ENCODE measurements around the gene TRAK2. TPM values are rescaled to one million over a fixed set of nuclear protein-coding genes. Genes with fewer than 3 reads are reported as not detected.

Gene TRAK2
- total and polyA plus RNA-seq, 2 experiments from 2014 or later, result 9.6 to 10.2 TPM

DNA sequence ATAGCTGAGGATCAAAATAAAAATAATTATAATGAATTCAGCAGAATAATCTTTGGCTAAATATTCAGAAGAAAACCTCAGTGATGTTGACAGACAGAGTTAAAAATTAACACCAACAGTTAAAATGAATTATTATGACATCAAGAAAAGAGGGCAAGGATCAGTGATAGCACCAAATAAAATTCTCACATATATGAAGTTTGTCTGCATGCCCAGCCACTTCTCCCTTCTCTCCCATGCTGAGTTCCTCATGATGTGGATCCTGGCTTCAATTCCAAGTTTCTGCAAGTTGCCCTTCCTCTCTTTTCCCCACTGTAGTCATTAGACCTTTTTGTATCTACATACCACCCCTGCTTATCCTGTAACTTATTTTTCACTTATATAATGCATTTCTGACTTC is 7.1 kb upstream of the TRAK2 start:
- Histone ChIP-seq H3K9me3 (ENCODE audit: low read depth) (no peaks in the 10 kb centered on the region), H3K27me3 (no peaks in the 10 kb centered on the region), H3K27ac (no peak overlapping the region), H3K4me3 (no peak overlapping the region), H3K36me3 (peaks cover 15% of the 10 kb centered on the region), H3K4me1 (ENCODE audit: low read depth) (peaks cover 5% of the 10 kb centered on the region)
- DNase-seq (ENCODE audit: low read depth in 1 of 2, low spot score in 1 of 2), result no peak
- TF ChIP-seq, protein P1, sequence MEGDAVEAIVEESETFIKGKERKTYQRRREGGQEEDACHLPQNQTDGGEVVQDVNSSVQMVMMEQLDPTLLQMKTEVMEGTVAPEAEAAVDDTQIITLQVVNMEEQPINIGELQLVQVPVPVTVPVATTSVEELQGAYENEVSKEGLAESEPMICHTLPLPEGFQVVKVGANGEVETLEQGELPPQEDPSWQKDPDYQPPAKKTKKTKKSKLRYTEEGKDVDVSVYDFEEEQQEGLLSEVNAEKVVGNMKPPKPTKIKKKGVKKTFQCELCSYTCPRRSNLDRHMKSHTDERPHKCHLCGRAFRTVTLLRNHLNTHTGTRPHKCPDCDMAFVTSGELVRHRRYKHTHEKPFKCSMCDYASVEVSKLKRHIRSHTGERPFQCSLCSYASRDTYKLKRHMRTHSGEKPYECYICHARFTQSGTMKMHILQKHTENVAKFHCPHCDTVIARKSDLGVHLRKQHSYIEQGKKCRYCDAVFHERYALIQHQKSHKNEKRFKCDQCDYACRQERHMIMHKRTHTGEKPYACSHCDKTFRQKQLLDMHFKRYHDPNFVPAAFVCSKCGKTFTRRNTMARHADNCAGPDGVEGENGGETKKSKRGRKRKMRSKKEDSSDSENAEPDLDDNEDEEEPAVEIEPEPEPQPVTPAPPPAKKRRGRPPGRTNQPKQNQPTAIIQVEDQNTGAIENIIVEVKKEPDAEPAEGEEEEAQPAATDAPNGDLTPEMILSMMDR (IDR thresholded peaks at IDR 0.05; ENCODE audit: low read depth, low read length), result no peak

DNA sequence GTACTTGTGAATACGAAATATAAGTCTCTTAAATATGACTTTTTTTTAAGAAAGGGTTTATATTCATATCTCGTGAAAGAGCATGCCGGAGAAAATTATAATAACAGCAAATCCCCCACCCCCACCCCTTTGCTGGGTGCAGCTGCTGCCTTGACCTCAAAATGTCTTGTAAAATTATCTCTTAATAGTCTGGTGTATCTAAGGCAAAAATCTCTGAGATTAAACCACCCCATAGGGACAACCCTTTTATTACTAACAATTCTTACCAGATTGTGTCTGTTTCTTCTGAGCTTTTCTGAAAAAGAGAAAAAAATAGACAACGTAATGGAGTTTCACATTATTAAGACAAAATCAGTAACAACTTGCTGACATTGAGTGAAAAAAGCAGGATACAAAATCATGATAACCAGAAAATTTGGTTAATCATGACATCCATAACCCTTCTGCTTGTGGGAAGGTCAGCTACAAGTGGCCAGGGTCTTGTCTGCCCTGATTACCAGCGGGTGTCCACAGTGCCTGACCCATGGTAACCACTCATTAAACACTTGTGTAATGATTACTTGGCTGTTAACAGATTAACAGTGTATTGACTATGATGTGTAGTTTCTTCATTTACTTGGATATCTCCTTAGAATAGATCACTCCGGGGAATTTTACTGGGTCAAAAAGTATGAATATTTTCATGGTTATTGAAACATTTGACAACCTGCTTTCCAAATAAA is 1.8 kb upstream of the TRAK2 start:
- no peak for DNase-seq (ENCODE audit: low read depth in 1 of 2, low spot score in 1 of 2)
- Histone ChIP-seq H3K36me3 (no peaks in the 10 kb centered on the region), H3K4me3 (peak overlapping the region; percentile 96), H3K27me3 (no peaks in the 10 kb centered on the region), H3K27ac (no peak overlapping the region), H3K9me3 (ENCODE audit: low read depth) (no peaks in the 10 kb centered on the region), H3K4me1 (ENCODE audit: low read depth) (peaks cover 19% of the 10 kb centered on the region)
- TF ChIP-seq, protein P1 (IDR thresholded peaks at IDR 0.05; ENCODE audit: low read depth, low read length), result no peak

DNA sequence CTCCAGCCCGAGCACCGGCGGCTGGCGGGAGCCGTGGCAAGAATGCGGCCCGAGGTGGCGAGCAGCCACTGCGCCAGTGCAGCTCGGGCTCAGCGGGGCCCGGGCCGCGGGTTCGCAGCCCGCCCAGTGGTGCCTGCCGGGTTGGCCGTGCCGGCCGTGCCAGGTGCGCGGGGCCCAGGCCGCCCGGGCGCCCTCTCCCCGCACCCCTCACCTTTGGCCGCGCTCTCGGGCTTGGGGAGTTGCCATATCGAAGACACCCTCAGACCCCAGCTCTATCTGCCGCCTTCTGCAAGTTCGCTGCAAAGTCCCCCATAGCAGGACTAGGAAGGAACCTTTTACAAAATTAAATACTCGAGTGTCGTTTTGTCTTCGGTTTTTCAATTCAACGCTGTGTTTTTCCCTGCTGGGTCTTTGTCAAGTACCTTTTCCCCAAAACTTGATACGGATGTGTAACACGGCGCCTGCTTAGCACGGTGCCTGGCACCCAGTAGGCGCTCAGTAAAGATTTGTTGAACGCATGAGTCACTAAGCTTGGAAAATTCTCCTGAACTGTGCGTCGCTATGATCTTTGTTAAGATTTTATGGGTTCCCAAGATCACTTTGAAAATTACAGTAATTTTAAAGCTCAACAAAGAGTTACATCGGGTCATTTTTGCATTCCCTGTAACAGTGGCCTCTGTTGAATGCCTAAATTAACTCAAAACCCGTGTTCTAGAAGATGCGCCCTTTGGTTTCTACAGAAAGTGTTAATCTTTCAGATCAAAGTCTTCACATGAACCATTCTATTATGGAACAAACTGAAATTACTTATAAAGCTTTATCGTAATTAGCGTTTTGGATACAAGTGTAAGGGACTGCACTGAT is 1.0 kb upstream of the TRAK2 start:
- Histone ChIP-seq H3K9me3 (ENCODE audit: low read depth) (no peaks in the 10 kb centered on the region), H3K27me3 (no peaks in the 10 kb centered on the region), H3K27ac (peak overlapping the region; percentile 84), H3K4me3 (peak overlapping the region; percentile 96), H3K36me3 (no peaks in the 10 kb centered on the region), H3K4me1 (ENCODE audit: low read depth) (peaks cover 19% of the 10 kb centered on the region)
- TF ChIP-seq, protein P1 (IDR thresholded peaks at IDR 0.05; ENCODE audit: low read depth, low read length), result no peak
- DNase-seq (ENCODE audit: low read depth in 1 of 2, low spot score in 1 of 2), result peak in 1 of 2 donors; percentile 19

DNA sequence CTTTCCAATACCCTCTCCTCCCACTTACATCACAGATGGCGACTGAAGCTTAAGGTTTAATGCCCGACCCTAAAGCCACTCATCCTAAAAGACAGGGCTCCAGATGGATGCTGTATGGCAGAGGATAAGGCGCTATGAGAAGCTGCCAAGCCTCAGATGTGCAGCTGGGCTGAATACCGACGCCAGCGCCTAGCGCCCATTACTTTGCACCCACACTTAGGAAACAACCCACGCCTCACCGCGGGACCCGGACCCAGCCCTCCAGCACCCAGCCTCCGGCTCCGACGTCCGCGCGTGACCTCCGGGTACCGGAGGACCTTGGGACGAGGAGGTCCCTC is 335 bp downstream of the TRAK2 start:
- peak in 1 of 2 donors; percentile 59 for DNase-seq (ENCODE audit: low read depth in 1 of 2, low spot score in 1 of 2)
- TF ChIP-seq, protein P1 (IDR thresholded peaks at IDR 0.05; ENCODE audit: low read depth, low read length), result no peak
- H3K9me3 ChIP-seq (ENCODE audit: low read depth), result no peaks in the 10 kb centered on the region
- H3K27ac ChIP-seq, result peak overlapping the region; percentile 63
- no peaks in the 10 kb centered on the region for H3K36me3 ChIP-seq
- peak overlapping the region; percentile 96 for H3K4me3 ChIP-seq
- H3K4me1 ChIP-seq (ENCODE audit: low read depth), result peaks cover 25% of the 10 kb centered on the region
- no peaks in the 10 kb centered on the region for H3K27me3 ChIP-seq

DNA sequence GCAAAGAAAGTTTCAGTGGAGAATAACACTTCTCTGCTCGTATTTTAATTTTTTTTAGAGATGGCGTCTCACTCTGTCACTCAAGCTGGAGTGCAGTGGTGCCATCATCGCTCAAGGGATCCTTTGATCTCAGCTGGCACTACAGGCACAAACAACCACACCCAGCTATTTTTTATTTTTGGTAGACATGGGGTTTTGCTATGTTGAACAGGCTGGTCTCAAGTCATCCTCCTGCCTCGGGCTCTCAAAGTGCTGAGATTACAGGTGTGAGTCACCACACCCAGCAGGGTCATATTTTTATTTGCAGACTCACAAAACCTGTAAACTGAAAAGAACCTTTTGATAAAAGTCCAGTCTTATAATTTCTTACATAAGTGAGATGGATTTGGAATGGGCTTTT is 2.6 kb downstream of the TRAK2 start:
- H3K9me3 ChIP-seq (ENCODE audit: low read depth), result no peaks in the 10 kb centered on the region
- no peak overlapping the region for H3K27ac ChIP-seq
- TF ChIP-seq, protein P1 (IDR thresholded peaks at IDR 0.05; ENCODE audit: low read depth, low read length), result no peak
- H3K36me3 ChIP-seq, result no peaks in the 10 kb centered on the region
- no peaks in the 10 kb centered on the region for H3K27me3 ChIP-seq
- no peak for DNase-seq (ENCODE audit: low read depth in 1 of 2, low spot score in 1 of 2)
- no peak overlapping the region for H3K4me3 ChIP-seq
- H3K4me1 ChIP-seq (ENCODE audit: low read depth), result peaks cover 28% of the 10 kb centered on the region

Measured in cardiac muscle cell (in vitro differentiated cells and primary cell).